HepG2 (cell line): ENCODE results near the gene PYGO2. TPM values are rescaled to one million over a fixed set of nuclear protein-coding genes. Genes with fewer than 3 reads are reported as not detected.

Experiments used
- ATM ChIP-seq: fragments of 450-650 bp; IDR thresholded peaks from 2 replicates; pipeline ENCODE4 v1.7.1; 2017; ENCODE audit warnings: mild to moderate bottlenecking, borderline replicate concordance
- ELF1 ChIP-seq: sonication (generic); formaldehyde crosslinking; IDR thresholded peaks from 2 replicates; pipeline ENCODE4 v1.4.0; 2020; ENCODE audit warnings: missing genetic modification reagents
- FOXK2 ChIP-seq: fragments of 450-650 bp; IDR thresholded peaks from 2 replicates; pipeline ENCODE4 v1.6.1; 2016
- MLX ChIP-seq: IDR thresholded peaks from 2 replicates; pipeline ENCODE4 v1.6.1; 2016
- PRDM10 ChIP-seq: sonication (generic); formaldehyde crosslinking; IDR thresholded peaks from 2 replicates; pipeline ENCODE4 v1.4.0; 2020; ENCODE audit warnings: low read depth, missing genetic modification reagents
- PREB ChIP-seq: sonication (generic); formaldehyde crosslinking; IDR thresholded peaks from 2 replicates; pipeline ENCODE4 v1.4.0; 2020; ENCODE audit warnings: missing genetic modification reagents
- RAD21 ChIP-seq: fragments of 450-650 bp; formaldehyde crosslinking; IDR thresholded peaks from 2 replicates; pipeline ENCODE4 v1.5.0; 2020; ENCODE audit warnings: mild to moderate bottlenecking
- RBFOX2 ChIP-seq: fragments of 200-400 bp; formaldehyde crosslinking; IDR thresholded peaks from 2 replicates; pipeline ENCODE4 v1.6.1; 2017; ENCODE audit warnings: low read depth, mild to moderate bottlenecking, low read length
- RBM22 ChIP-seq: fragments of 200-400 bp; formaldehyde crosslinking; optimal IDR thresholded peaks from 2 replicates; pipeline ENCODE3; 2017; ENCODE audit warnings: mild to moderate bottlenecking, low read length, moderate library complexity
- SALL1 ChIP-seq: sonication (generic); formaldehyde crosslinking; IDR thresholded peaks from 2 replicates; pipeline ENCODE4 v1.8.0; 2022; ENCODE audit warnings: mild to moderate bottlenecking, missing genetic modification reagents
- SIX1 ChIP-seq: sonication (generic); formaldehyde crosslinking; IDR thresholded peaks from 2 replicates; pipeline ENCODE4 v1.4.0; 2020; ENCODE audit warnings: missing genetic modification reagents, borderline replicate concordance
- SP4 ChIP-seq: sonication (generic); formaldehyde crosslinking; IDR thresholded peaks from 2 replicates; pipeline ENCODE4 v1.8.1; 2023; ENCODE audit warnings: mild to moderate bottlenecking, missing genetic modification reagents
- SPEN ChIP-seq: sonication (generic); formaldehyde crosslinking; IDR thresholded peaks from 2 replicates; pipeline ENCODE4 v1.5.1; 2020; ENCODE audit warnings: low read depth, mild to moderate bottlenecking, missing genetic modification reagents
- ZHX2 ChIP-seq, 2 experiments: sonication (generic) in 1 of 2; formaldehyde crosslinking in 1 of 2; IDR thresholded peaks; 2 replicates each; pipeline versions ENCODE4 v1.6.1 to v1.9.0; 2014 to 2022; ENCODE audit warnings: antibody characterized with exemption in 1 of 2, borderline replicate concordance in 1 of 2, inconsistent platforms in 1 of 2, low read depth in 1 of 2, missing genetic modification reagents in 1 of 2
- ZNF274 ChIP-seq: sonication (generic); formaldehyde crosslinking; IDR thresholded peaks from 2 replicates; pipeline ENCODE4 v1.5.1; 2020; ENCODE audit warnings: mild to moderate bottlenecking, missing genetic modification reagents
- ZNF317 ChIP-seq: sonication (generic); formaldehyde crosslinking; IDR thresholded peaks from 2 replicates; pipeline ENCODE4 v1.5.0; 2020; ENCODE audit warnings: mild to moderate bottlenecking, missing genetic modification reagents
- polyA plus RNA-seq, 8 experiments: library from polyadenylated mRNA; depleted of rRNA in 3 of 8; stranded (reverse) in 7 of 8; unstranded in 1 of 8; fragments of >200 nt; fragmentation: Illumina TruSeq in 4 of 8; extraction: Trizol in 4 of 8; gene quantifications; 2 replicates each; pipeline versions ENCODE4 v1.2.1 to v1.2.3, GENCODE V29; 2011 to 2016; ENCODE audit warnings: low read depth in 4 of 8, missing spikeins in 1 of 8, mixed read lengths in 1 of 8; ENCODE audit not compliant: insufficient read depth in 1 of 8
- total RNA-seq, 5 experiments: library from RNA; depleted of rRNA; stranded (reverse); fragments of >200 nt; fragmentation: Illumina TruSeq; extraction: Trizol; gene quantifications; 2 replicates each; pipeline ENCODE4 v1.2.3, GENCODE V29; 2016; ENCODE audit warnings: low read depth in 1 of 5
- TF ChIP-seq, protein P1 (sequence below): sonication (generic); formaldehyde crosslinking; IDR thresholded peaks from 2 replicates; pipeline ENCODE4 v1.5.0; 2020; ENCODE audit warnings: missing genetic modification reagents, mild to moderate bottlenecking, borderline replicate concordance

Gene PYGO2
- total and polyA plus RNA-seq, 2 of the 13 experiments (the other 11 are each of a cell fraction or from before 2014, with no cell fraction given): 20.3 to 21.8 TPM

DNA sequence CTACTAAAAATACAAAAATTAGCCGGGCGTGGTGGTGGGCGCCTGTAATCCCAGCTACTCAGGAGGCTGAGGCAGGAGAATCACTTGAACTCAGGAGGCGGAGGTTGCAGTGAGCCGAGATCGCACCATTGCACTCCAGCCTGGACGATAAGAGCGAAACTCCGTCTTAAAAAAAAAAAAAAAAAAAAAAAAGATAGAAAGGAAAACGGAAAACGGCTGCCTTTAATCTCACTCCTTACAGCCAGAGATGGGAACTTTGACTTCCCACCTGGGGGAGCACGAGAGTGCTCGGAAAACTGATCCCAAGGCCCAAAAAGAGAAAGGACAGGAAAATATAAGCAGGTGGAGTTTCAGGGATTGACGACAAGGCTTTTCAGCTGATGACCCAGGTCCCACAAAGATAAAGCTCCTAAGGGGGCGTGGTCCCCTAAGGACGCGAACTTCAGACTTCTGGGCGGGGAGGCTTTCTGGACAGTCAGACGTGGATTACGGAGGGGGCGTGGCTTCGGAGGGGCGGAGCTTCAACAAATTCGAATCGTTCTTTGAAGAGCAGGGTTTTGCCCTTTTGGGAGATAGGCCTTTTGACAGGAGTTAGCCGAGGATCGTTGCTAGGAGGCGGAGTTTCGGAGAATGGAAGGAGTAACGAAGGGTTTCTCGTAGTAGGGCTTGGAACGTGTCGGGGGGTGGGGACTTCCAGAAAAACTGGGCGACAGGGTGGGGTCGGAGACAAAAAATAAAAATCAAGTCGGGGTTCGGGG is 11.9 kb upstream of the PYGO2 start (continued):
- no peak for TF ChIP-seq ZHX2 (IDR thresholded peaks at IDR 0.05; ENCODE audit: low read depth)
- no peak for TF ChIP-seq ZHX2 (CRISPR knock-in tag; IDR thresholded peaks at IDR 0.05; ENCODE audit: borderline replicate concordance)
- TF ChIP-seq RAD21 (CRISPR knock-in tag): peak; percentile 30
- TF ChIP-seq ELF1 (CRISPR knock-in tag): no peak
- TF ChIP-seq ATM: no peak
- TF ChIP-seq ZNF274: no peak
- TF ChIP-seq ZNF317 (CRISPR knock-in tag): no peak; the same call in 1 of the 2 replicates
- TF ChIP-seq RBM22: no peak
- peak; percentile 41; the same call in 1 of the 2 replicates for TF ChIP-seq SP4 (CRISPR knock-in tag)
- peak; percentile 55; the same call in 1 of the 2 replicates for TF ChIP-seq RBFOX2
- TF ChIP-seq SALL1 (CRISPR knock-in tag): peak; percentile 58
- TF ChIP-seq FOXK2: 0 out of 2 replicates have a peak, but pooled peaks have one; percentile 32
- no peak; the same call in 1 of the 2 replicates for TF ChIP-seq SIX1 (CRISPR knock-in tag)
- no peak for TF ChIP-seq PREB (CRISPR knock-in tag)
- peak; percentile 77 for TF ChIP-seq PRDM10
- TF ChIP-seq MLX: no peak
- no peak for TF ChIP-seq SPEN (CRISPR knock-in tag)
- TF ChIP-seq, protein P1, sequence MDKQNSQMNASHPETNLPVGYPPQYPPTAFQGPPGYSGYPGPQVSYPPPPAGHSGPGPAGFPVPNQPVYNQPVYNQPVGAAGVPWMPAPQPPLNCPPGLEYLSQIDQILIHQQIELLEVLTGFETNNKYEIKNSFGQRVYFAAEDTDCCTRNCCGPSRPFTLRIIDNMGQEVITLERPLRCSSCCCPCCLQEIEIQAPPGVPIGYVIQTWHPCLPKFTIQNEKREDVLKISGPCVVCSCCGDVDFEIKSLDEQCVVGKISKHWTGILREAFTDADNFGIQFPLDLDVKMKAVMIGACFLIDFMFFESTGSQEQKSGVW: no peak
